ENCODE results near the gene EREG. TPM values are rescaled to one million over a fixed set of nuclear protein-coding genes. Genes with fewer than 3 reads are reported as not detected.

EREG gene
- total and polyA plus RNA-seq, 9 of the 15 experiments (the other 6 are each of a cell fraction or from before 2014, with no cell fraction given), result 0.97 to 7.3 (median 2.5) TPM

DNA sequence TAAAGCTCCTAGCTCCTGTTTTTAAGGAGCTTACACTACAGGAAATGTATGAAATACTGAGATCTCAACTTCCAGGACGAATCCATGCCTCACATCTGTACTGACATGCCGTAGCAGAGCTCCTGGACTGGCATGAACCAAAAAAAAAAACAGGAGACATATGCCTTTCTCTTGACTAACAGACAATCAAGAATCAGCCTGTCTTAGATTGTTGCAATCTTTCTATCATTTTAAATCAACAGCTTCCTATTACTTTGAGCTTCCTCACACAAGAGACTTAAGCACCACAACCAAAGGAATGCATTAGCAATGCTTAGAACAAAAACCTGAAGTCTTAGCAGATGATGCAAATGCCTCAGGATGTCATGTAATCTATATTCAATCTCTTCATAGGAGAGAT lies 45.3 kb downstream of the EREG start:
- no peaks in the 10 kb centered on the region for H3K9me1 ChIP-seq (ENCODE audit: control insufficient read depth, insufficient read depth, low read length)
- H4K20me1 ChIP-seq (replicated peaks; ENCODE audit: control insufficient read depth, insufficient read depth, low read length), result no peaks in the 10 kb centered on the region
- in situ Hi-C loops (cut with MboI) (no loop called here), intact Hi-C loops (cut with micrococcal nuclease) (no loop called here)
- no peaks in the 10 kb centered on the region; a peak in 1 of 5 replicates for H3K4me1 ChIP-seq (replicated peaks in 1 of 2; ENCODE audit: control insufficient read depth in 2 of 2, insufficient read depth in 2 of 2, low read length in 2 of 2)
- DNase-seq (ENCODE audit: extremely low read depth in 1 of 4, low spot score in 3 of 4) (no peak), FAIRE-seq (no peak), ATAC-seq (no peak)
- CTCF ChIA-PET (ENCODE audit: low intra/inter-chr PET ratio), result no interaction called here
- 68% methylated on average over 2 of the region's 2 CpGs for WGBS (ENCODE audit: insufficient coverage, low coverage, missing lambda C conversion rate)
- H3K4me2 ChIP-seq (ENCODE audit: insufficient read depth, low read length), result no peak overlapping the region
- no peak overlapping the region for H2AFZ ChIP-seq (ENCODE audit: low read depth, low read length)
- H3K27me3 ChIP-seq (ENCODE audit: control insufficient read depth in 2 of 2, insufficient read depth in 2 of 2, low read length in 2 of 2), result no peaks in the 10 kb centered on the region
- no peak for TF ChIP-seq ZKSCAN8 (CRISPR knock-in tag; IDR thresholded peaks at IDR 0.05)
- no peak for TF ChIP-seq XRCC5 (IDR thresholded peaks at IDR 0.05; ENCODE audit: low read depth, low read length)
- TF ChIP-seq GABPA (tag; conservative IDR thresholded peaks at IDR 0.05; ENCODE audit: low read depth), result no peak
- TF ChIP-seq TRIM24 (IDR thresholded peaks at IDR 0.05), result no peak
- TF ChIP-seq, protein P1, sequence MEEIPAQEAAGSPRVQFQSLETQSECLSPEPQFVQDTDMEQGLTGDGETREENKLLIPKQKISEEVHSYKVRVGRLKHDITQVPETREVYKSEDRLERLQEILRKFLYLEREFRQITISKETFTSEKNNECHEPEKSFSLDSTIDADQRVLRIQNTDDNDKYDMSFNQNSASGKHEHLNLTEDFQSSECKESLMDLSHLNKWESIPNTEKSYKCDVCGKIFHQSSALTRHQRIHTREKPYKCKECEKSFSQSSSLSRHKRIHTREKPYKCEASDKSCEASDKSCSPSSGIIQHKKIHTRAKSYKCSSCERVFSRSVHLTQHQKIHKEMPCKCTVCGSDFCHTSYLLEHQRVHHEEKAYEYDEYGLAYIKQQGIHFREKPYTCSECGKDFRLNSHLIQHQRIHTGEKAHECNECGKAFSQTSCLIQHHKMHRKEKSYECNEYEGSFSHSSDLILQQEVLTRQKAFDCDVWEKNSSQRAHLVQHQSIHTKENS (CRISPR knock-in tag; IDR thresholded peaks at IDR 0.05), result no peak
- TF ChIP-seq GABPB1 (CRISPR knock-in tag; IDR thresholded peaks at IDR 0.05), result no peak
- no peak for TF ChIP-seq TRIM25 (IDR thresholded peaks at IDR 0.05; ENCODE audit: borderline replicate concordance)
- TF ChIP-seq PCBP1 (IDR thresholded peaks at IDR 0.05; ENCODE audit: low read depth, low read length, poor library complexity, severe bottlenecking), result no peak
- no peak for TF ChIP-seq TAF1 (IDR thresholded peaks at IDR 0.05; ENCODE audit: control insufficient read depth, extremely low read depth, insufficient read depth, low read length, severe bottlenecking)
- TF ChIP-seq DMBX1 (CRISPR knock-in tag; IDR thresholded peaks at IDR 0.05; ENCODE audit: borderline replicate concordance), result no peak
- no peak for TF ChIP-seq SIN3B (IDR thresholded peaks at IDR 0.05; ENCODE audit: low read depth)
- TF ChIP-seq POLR3A (IDR thresholded peaks at IDR 0.05; ENCODE audit: borderline replicate concordance, extremely low read depth, insufficient read depth, insufficient read length), result no peak
- no peak for TF ChIP-seq EZH2 (IDR thresholded peaks at IDR 0.05; ENCODE audit: borderline replicate concordance, low read depth, low read length)
- no peak for TF ChIP-seq ZNF212 (CRISPR knock-in tag; IDR thresholded peaks at IDR 0.05)
- no peak for TF ChIP-seq HDAC8 (tag; IDR thresholded peaks at IDR 0.05)
- POLR2A ChIA-PET, result interaction anchor here (0.6 to 1.5 kb wide), 4 partner anchors 8 to 35 kb away, joined by 3 to 5 read pairs (median 4); partner anchors contain the start of gene AREG
- no peak overlapping the region for H3K27ac ChIP-seq (ENCODE audit: extremely low read depth, low read depth, low read length)
- no peak overlapping the region for H3K4me3 ChIP-seq
- no peak overlapping the region for H3K9ac ChIP-seq (ENCODE audit: insufficient read depth in 1 of 2, low read depth in 2 of 2, low read length in 2 of 2)
- BruUV-seq (replicated peaks), result no TSS peak
- no peaks in the 10 kb centered on the region for H3K79me2 ChIP-seq (ENCODE audit: control insufficient read depth, insufficient read depth, low read length)
- no peaks in the 10 kb centered on the region for H3K36me3 ChIP-seq (ENCODE audit: control insufficient read depth, insufficient read depth, low read length)
- H3K9me3 ChIP-seq (replicated peaks; ENCODE audit: control insufficient read depth, insufficient read depth, low read depth, low read length), result no peaks in the 10 kb centered on the region

Data from K562 (cell line).